WERI-Rb-1 (cell line): ENCODE data around the gene KNDC1.

Experiments used
- DNase-seq: peaks from one replicate; pipeline ENCODE4 v3.0.0-alpha.2; 2020
- H3K27ac ChIP-seq: fragments of 250-450 bp; sonication (Bioruptor Pico); 2 replicates; pipeline ENCODE4 v1.5.1; 2020; ENCODE audit warnings: mild to moderate bottlenecking, moderate library complexity
- H3K27me3 ChIP-seq: fragments of 250-450 bp; sonication (Bioruptor Pico); 2 replicates; pipeline ENCODE4 v1.5.1; 2021; ENCODE audit warnings: mild to moderate bottlenecking, low read depth, moderate library complexity; ENCODE audit not compliant: insufficient read depth, severe bottlenecking
- H3K36me3 ChIP-seq: fragments of 250-450 bp; sonication (Bioruptor Pico); 2 replicates; pipeline ENCODE4 v1.5.1; 2020; ENCODE audit warnings: mild to moderate bottlenecking, moderate library complexity
- H3K4me3 ChIP-seq: 2 replicates; pipeline ENCODE4 v1.5.1; 2011; ENCODE audit warnings: low read depth, mild to moderate bottlenecking, control low read depth, low read length
- H3K9me3 ChIP-seq: fragments of 250-450 bp; sonication (Bioruptor Pico); 2 replicates; pipeline ENCODE4 v1.5.1; 2021; ENCODE audit warnings: mild to moderate bottlenecking, moderate library complexity; ENCODE audit not compliant: severe bottlenecking
- TF ChIP-seq, protein P1 (sequence below): IDR thresholded peaks from 2 replicates; pipeline ENCODE4 v1.5.1; 2011; ENCODE audit warnings: low read depth, mild to moderate bottlenecking, control low read depth, inconsistent platforms, low read length

Gene KNDC1

DNA sequence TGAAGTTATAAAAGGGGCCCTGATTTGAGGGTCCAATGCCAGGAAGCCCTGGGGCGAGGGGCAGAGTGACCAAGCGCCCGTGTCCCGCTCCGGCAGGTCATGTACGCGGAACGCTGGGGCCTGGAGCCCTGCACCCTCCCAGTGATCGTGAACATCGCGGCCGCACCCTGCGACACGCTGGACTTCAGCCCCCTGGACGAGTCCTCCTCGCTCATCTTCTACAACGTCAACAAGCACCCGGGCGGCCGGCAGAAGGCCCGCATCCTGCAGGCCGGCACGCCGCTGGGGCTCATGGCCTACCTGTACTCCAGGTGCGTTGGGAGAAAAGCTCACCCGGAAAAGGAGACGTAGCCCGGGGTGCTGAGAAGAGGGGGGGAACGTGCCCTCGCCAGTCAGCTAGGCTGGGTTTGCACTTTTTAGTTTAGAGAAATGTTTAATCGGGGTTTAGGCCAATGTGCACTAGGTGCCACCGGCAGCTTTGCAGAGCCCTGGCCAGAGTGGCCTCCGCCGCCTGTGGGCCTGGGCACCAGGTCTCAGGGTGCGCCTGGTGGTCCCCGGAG lies 47.1 kb downstream of the KNDC1 start:
- TF ChIP-seq, protein P1, sequence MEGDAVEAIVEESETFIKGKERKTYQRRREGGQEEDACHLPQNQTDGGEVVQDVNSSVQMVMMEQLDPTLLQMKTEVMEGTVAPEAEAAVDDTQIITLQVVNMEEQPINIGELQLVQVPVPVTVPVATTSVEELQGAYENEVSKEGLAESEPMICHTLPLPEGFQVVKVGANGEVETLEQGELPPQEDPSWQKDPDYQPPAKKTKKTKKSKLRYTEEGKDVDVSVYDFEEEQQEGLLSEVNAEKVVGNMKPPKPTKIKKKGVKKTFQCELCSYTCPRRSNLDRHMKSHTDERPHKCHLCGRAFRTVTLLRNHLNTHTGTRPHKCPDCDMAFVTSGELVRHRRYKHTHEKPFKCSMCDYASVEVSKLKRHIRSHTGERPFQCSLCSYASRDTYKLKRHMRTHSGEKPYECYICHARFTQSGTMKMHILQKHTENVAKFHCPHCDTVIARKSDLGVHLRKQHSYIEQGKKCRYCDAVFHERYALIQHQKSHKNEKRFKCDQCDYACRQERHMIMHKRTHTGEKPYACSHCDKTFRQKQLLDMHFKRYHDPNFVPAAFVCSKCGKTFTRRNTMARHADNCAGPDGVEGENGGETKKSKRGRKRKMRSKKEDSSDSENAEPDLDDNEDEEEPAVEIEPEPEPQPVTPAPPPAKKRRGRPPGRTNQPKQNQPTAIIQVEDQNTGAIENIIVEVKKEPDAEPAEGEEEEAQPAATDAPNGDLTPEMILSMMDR = no peak
- Histone ChIP-seq H3K27ac (no peak overlapping the region), H3K4me3 (no peak overlapping the region), H3K27me3 (no peaks in the 10 kb centered on the region), H3K9me3 (no peaks in the 10 kb centered on the region), H3K36me3 (no peaks in the 10 kb centered on the region)
- DNase-seq = no peak

DNA sequence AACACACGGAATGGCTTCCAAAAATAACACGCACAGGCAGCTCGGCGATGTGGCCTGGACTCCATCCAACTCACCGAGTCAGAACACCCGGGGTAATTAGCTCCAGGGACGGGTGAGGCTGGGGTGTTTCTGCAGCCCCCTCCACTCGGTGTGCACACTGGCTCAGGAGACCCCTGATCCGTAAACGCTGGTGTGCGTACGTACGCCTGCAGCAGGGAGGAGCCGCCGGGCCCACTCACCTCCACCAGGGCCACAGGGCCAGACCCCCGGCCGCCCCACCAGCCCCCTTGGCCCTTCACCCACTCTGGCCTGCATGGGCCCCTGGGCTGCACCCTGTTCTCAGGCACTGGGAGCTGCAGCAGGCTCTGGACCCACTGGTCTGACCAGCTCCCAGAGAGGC lies 47.6 kb downstream of the KNDC1 start:
- no peaks in the 10 kb centered on the region for H3K36me3 ChIP-seq
- H3K4me3 ChIP-seq = no peak overlapping the region
- no peaks in the 10 kb centered on the region for H3K27me3 ChIP-seq
- TF ChIP-seq, protein P1 = no peak
- no peak for DNase-seq
- H3K27ac ChIP-seq = no peak overlapping the region
- H3K9me3 ChIP-seq = no peaks in the 10 kb centered on the region

GRCh38 chr10:133208466-133208865 lies 48.4 kb downstream of the KNDC1 start:
- no peak for DNase-seq
- TF ChIP-seq, protein P1 = no peak
- Histone ChIP-seq H3K4me3 (no peak overlapping the region), H3K27ac (no peak overlapping the region), H3K27me3 (no peaks in the 10 kb centered on the region), H3K36me3 (no peaks in the 10 kb centered on the region), H3K9me3 (no peaks in the 10 kb centered on the region)

GRCh38 chr10:133209117-133209516 lies 49.1 kb downstream of the KNDC1 start:
- no peak for DNase-seq
- H3K4me3 ChIP-seq = no peak overlapping the region
- TF ChIP-seq, protein P1 = no peak

DNA sequence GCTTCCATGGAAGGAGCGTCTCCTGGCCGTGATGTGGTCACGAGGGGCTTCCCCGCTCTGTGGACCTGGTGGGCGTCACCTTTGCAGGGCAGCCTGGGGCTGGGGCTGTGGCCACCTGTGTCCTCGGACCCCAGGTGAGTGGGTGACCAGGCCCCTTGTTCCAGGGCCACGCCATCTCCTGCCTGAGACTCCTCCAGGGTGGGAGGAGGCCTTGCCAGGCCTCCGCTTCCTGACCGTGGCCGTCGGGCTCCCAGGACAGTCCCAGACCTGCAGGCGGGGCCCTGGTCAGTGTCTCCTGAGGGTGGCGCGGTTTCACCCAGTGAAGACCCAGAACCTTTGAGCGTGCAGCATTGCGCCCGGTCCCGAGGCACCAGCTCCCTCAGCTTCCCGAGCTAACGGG lies 49.6 kb downstream of the KNDC1 start:
- Histone ChIP-seq H3K36me3 (no peaks in the 10 kb centered on the region), H3K9me3 (no peaks in the 10 kb centered on the region), H3K27ac (no peak overlapping the region), H3K4me3 (no peak overlapping the region), H3K27me3 (no peaks in the 10 kb centered on the region)
- TF ChIP-seq, protein P1 = no peak
- no peak for DNase-seq

More at GRCh38 chr10:133209117-133209516, 49.1 kb downstream of the KNDC1 start:
- no peak overlapping the region for H3K27ac ChIP-seq
- no peaks in the 10 kb centered on the region for H3K9me3 ChIP-seq
- no peaks in the 10 kb centered on the region for H3K27me3 ChIP-seq
- no peaks in the 10 kb centered on the region for H3K36me3 ChIP-seq
